ENCODE data around the gene ASTN1.

- TF ChIP-seq EZH2 (IDR thresholded peaks at IDR 0.05; ENCODE audit: low read length, unreplicated experiment) = no peak
- TF ChIP-seq, protein P1, sequence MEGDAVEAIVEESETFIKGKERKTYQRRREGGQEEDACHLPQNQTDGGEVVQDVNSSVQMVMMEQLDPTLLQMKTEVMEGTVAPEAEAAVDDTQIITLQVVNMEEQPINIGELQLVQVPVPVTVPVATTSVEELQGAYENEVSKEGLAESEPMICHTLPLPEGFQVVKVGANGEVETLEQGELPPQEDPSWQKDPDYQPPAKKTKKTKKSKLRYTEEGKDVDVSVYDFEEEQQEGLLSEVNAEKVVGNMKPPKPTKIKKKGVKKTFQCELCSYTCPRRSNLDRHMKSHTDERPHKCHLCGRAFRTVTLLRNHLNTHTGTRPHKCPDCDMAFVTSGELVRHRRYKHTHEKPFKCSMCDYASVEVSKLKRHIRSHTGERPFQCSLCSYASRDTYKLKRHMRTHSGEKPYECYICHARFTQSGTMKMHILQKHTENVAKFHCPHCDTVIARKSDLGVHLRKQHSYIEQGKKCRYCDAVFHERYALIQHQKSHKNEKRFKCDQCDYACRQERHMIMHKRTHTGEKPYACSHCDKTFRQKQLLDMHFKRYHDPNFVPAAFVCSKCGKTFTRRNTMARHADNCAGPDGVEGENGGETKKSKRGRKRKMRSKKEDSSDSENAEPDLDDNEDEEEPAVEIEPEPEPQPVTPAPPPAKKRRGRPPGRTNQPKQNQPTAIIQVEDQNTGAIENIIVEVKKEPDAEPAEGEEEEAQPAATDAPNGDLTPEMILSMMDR (conservative IDR thresholded peaks at IDR 0.05; ENCODE audit: low read depth, low read length) = no peak
Measured at GRCh38 chr1:177067752-177068410, 96.6 kb downstream of the ASTN1 start.
